Sigmoid colon (tissue), 4 donors: ENCODE results near the gene TRMT1.

Experiments used
- EP300 ChIP-seq, 4 donors: sonication (generic); formaldehyde crosslinking; IDR thresholded peaks; one replicate each; pipeline ENCODE4 v1.6.1; 2017; ENCODE audit warnings: antibody characterized with exemption in 4 of 4
- POLR2A ChIP-seq, 2 donors: fragments of 450-650 bp; IDR thresholded peaks; one replicate each; pipeline ENCODE4 v1.6.1; 2016; ENCODE audit warnings: antibody characterized with exemption in 2 of 2, mild to moderate bottlenecking in 2 of 2, moderate library complexity in 2 of 2
- POLR2AphosphoS5 ChIP-seq, 4 donors: sonication (generic); formaldehyde crosslinking; IDR thresholded peaks; one replicate each; pipeline ENCODE4 v1.6.1; 2017; ENCODE audit warnings: antibody characterized with exemption in 4 of 4
- TF ChIP-seq, protein P1 (sequence below), 4 experiments: fragments of 450-650 bp in 3 of 4; fragments of 200-600 bp in 1 of 4; IDR thresholded peaks; one replicate each; pipeline ENCODE4 v1.5.1; 2016 to 2019; ENCODE audit warnings: antibody characterized with exemption in 4 of 4, mild to moderate bottlenecking in 3 of 4, moderate library complexity in 2 of 4

DNA sequence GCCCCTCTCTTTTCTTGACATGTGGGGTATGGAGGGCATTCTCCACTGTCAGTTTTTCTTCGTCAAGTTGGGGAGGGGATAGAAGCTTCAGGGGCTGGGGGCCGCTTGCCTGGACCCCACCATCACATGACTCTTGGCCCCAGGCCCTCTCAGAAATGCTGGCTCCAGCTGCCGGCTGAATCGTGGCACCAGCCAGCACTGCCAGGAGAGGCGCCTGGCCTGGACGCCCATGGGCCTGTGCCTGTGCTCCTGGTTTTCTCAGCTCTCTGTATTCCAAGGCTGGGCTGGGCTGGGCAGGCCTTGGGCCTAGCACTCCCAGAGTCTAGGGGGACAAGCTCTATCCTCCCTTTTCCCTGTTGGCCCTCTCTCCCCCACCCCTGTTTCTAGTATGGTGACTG is 52.4 kb downstream of the TRMT1 start:
- TF ChIP-seq, protein P1, sequence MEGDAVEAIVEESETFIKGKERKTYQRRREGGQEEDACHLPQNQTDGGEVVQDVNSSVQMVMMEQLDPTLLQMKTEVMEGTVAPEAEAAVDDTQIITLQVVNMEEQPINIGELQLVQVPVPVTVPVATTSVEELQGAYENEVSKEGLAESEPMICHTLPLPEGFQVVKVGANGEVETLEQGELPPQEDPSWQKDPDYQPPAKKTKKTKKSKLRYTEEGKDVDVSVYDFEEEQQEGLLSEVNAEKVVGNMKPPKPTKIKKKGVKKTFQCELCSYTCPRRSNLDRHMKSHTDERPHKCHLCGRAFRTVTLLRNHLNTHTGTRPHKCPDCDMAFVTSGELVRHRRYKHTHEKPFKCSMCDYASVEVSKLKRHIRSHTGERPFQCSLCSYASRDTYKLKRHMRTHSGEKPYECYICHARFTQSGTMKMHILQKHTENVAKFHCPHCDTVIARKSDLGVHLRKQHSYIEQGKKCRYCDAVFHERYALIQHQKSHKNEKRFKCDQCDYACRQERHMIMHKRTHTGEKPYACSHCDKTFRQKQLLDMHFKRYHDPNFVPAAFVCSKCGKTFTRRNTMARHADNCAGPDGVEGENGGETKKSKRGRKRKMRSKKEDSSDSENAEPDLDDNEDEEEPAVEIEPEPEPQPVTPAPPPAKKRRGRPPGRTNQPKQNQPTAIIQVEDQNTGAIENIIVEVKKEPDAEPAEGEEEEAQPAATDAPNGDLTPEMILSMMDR (IDR thresholded peaks at IDR 0.05): no peak
- no peak for TF ChIP-seq POLR2AphosphoS5 (IDR thresholded peaks at IDR 0.05)
- no peak for TF ChIP-seq POLR2A (IDR thresholded peaks at IDR 0.05)
- TF ChIP-seq EP300 (IDR thresholded peaks at IDR 0.05): no peak
